ENCODE data around the gene ROCK2. TPM values are rescaled to one million over a fixed set of nuclear protein-coding genes. Genes with fewer than 3 reads are reported as not detected.

ROCK2 gene
- total and polyA plus RNA-seq, 2 of the 13 experiments (the other 11 are each of a cell fraction or from before 2014, with no cell fraction given) = 38.1 to 119 TPM

- TF ChIP-seq PAXIP1 (CRISPR knock-in tag; conservative IDR thresholded peaks at IDR 0.05) (no peak), ZNF235 (CRISPR knock-in tag; IDR thresholded peaks at IDR 0.05; ENCODE audit: borderline replicate concordance) (no peak), NONO (IDR thresholded peaks at IDR 0.05) (no peak), NONO (CRISPR knock-in tag; conservative IDR thresholded peaks at IDR 0.05) (no peak; the same call in 1 of the 2 replicates), TRIM22 (IDR thresholded peaks at IDR 0.05) (no peak), ZNF574 (CRISPR knock-in tag; IDR thresholded peaks at IDR 0.05) (peak; percentile 65), E2F2 (CRISPR knock-in tag; IDR thresholded peaks at IDR 0.05; ENCODE audit: borderline replicate concordance) (no peak), ZNF800 (CRISPR knock-in tag; IDR thresholded peaks at IDR 0.05) (peak; percentile 96), YY1 (IDR thresholded peaks at IDR 0.05; ENCODE audit: insufficient read depth, insufficient replicate concordance, low read depth, low read length) (peak; percentile 64), ZNF451 (CRISPR knock-in tag; IDR thresholded peaks at IDR 0.05) (no peak), GTF2F1 (IDR thresholded peaks at IDR 0.05; ENCODE audit: low read length) (no peak), ZNF746 (CRISPR knock-in tag; IDR thresholded peaks at IDR 0.05) (no peak), ZNF234 (CRISPR knock-in tag; conservative IDR thresholded peaks at IDR 0.05) (peak; percentile 93; the same call in 1 of the 2 replicates), AFF4 (CRISPR knock-in tag; IDR thresholded peaks at IDR 0.05) (no peak)
Observed at GRCh38 chr2:11155381-11156035, 188.9 kb downstream of the ROCK2 start, which contains the start of gene SLC66A3 (continued).

Measured in HepG2 (cell line).